ENCODE measurements around the gene WASL. TPM values are rescaled to one million over a fixed set of nuclear protein-coding genes. Genes with fewer than 3 reads are reported as not detected.

The WASL gene
- total and polyA plus RNA-seq, 10 of the 15 experiments (the other 5 are each of a cell fraction or from before 2014, with no cell fraction given) = 2.0 to 6.4 (median 3.5) TPM

DNA sequence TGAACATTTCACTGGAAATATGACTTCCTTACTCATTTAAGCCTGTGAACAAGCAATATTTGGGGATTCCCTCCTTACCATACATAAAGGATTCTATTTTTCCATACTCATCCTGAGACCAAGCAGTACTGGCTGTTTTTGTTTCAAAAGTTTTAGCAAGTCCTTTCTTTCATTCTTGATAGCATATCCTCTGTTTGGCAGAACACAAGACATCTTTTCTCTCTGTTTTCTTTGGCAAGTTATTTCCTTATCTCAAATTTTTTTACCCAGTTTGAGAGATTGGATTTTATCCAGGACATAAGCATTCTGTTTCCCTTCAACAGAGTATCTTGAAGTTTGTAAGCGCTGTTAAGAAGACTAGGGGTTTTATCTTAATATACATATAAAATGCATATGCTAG is 3.0 kb upstream of the WASL start:
- Histone ChIP-seq H3K27ac (ENCODE audit: control insufficient read depth, insufficient read depth) (no peak overlapping the region), H3K4me1 (ENCODE audit: control insufficient read depth, insufficient read depth, low read length) (peaks cover 6% of the 10 kb centered on the region; the same call in 1 of the 2 replicates), H3K36me3 (ENCODE audit: control insufficient read depth in 2 of 2, insufficient read depth in 2 of 2, low read length in 1 of 2) (no peaks in the 10 kb centered on the region), H4K20me1 (ENCODE audit: control insufficient read depth, insufficient read depth) (no peaks in the 10 kb centered on the region), H3K4me2 (ENCODE audit: control insufficient read depth, insufficient read depth) (peak overlapping the region; percentile 22; the same call in 1 of the 2 replicates), H3K4me3 (no peak overlapping the region), H3K9ac (ENCODE audit: control insufficient read depth, insufficient read depth, low read length) (no peak overlapping the region), H2AFZ (ENCODE audit: control insufficient read depth, low read depth, low read length) (no peak overlapping the region), H3K9me3 (replicated peaks; ENCODE audit: control insufficient read depth, insufficient read depth, low read length) (no peaks in the 10 kb centered on the region), H3K79me2 (ENCODE audit: control insufficient read depth, insufficient read depth, low read length) (peaks cover 23% of the 10 kb centered on the region), H3K27me3 (replicated peaks in 1 of 2; ENCODE audit: control insufficient read depth in 2 of 2, insufficient read depth in 2 of 2, low read length in 1 of 2) (no peaks in the 10 kb centered on the region)
- DNase-seq (ENCODE audit: low read depth, low spot score) = no peak
- CTCF ChIA-PET = interaction anchor here (1.4 to 2.0 kb wide), 3 partner anchors 20 to 113 kb away, joined by 3 to 5 read pairs (median 4); no protein-coding TSS in a partner anchor
- TF ChIP-seq, protein P1, sequence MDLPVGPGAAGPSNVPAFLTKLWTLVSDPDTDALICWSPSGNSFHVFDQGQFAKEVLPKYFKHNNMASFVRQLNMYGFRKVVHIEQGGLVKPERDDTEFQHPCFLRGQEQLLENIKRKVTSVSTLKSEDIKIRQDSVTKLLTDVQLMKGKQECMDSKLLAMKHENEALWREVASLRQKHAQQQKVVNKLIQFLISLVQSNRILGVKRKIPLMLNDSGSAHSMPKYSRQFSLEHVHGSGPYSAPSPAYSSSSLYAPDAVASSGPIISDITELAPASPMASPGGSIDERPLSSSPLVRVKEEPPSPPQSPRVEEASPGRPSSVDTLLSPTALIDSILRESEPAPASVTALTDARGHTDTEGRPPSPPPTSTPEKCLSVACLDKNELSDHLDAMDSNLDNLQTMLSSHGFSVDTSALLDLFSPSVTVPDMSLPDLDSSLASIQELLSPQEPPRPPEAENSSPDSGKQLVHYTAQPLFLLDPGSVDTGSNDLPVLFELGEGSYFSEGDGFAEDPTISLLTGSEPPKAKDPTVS (IDR thresholded peaks at IDR 0.05; ENCODE audit: low read depth, low read length) = no peak
- TF ChIP-seq, protein P2, sequence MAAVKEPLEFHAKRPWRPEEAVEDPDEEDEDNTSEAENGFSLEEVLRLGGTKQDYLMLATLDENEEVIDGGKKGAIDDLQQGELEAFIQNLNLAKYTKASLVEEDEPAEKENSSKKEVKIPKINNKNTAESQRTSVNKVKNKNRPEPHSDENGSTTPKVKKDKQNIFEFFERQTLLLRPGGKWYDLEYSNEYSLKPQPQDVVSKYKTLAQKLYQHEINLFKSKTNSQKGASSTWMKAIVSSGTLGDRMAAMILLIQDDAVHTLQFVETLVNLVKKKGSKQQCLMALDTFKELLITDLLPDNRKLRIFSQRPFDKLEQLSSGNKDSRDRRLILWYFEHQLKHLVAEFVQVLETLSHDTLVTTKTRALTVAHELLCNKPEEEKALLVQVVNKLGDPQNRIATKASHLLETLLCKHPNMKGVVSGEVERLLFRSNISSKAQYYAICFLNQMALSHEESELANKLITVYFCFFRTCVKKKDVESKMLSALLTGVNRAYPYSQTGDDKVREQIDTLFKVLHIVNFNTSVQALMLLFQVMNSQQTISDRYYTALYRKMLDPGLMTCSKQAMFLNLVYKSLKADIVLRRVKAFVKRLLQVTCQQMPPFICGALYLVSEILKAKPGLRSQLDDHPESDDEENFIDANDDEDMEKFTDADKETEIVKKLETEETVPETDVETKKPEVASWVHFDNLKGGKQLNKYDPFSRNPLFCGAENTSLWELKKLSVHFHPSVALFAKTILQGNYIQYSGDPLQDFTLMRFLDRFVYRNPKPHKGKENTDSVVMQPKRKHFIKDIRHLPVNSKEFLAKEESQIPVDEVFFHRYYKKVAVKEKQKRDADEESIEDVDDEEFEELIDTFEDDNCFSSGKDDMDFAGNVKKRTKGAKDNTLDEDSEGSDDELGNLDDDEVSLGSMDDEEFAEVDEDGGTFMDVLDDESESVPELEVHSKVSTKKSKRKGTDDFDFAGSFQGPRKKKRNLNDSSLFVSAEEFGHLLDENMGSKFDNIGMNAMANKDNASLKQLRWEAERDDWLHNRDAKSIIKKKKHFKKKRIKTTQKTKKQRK (IDR thresholded peaks at IDR 0.05; ENCODE audit: low read depth, low read length) = no peak
- TF ChIP-seq SIX5 (IDR thresholded peaks at IDR 0.05; ENCODE audit: low read depth, low read length, severe bottlenecking) (no peak), JUNB (IDR thresholded peaks at IDR 0.05) (no peak), EED (IDR thresholded peaks at IDR 0.05; ENCODE audit: low read depth) (no peak), ZBED1 (IDR thresholded peaks at IDR 0.05; ENCODE audit: borderline replicate concordance) (no peak)
- TF ChIP-seq, protein P3, sequence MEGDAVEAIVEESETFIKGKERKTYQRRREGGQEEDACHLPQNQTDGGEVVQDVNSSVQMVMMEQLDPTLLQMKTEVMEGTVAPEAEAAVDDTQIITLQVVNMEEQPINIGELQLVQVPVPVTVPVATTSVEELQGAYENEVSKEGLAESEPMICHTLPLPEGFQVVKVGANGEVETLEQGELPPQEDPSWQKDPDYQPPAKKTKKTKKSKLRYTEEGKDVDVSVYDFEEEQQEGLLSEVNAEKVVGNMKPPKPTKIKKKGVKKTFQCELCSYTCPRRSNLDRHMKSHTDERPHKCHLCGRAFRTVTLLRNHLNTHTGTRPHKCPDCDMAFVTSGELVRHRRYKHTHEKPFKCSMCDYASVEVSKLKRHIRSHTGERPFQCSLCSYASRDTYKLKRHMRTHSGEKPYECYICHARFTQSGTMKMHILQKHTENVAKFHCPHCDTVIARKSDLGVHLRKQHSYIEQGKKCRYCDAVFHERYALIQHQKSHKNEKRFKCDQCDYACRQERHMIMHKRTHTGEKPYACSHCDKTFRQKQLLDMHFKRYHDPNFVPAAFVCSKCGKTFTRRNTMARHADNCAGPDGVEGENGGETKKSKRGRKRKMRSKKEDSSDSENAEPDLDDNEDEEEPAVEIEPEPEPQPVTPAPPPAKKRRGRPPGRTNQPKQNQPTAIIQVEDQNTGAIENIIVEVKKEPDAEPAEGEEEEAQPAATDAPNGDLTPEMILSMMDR (IDR thresholded peaks at IDR 0.05 in 2 of 3, conservative IDR thresholded peaks at IDR 0.05 in 1 of 3; ENCODE audit: control insufficient read depth in 2 of 3, extremely low read depth in 1 of 3, insufficient read depth in 1 of 3, low read depth in 3 of 3, low read length in 3 of 3) = no peak
- POLR2A ChIA-PET = no interaction called here
- RAD21 ChIA-PET (ENCODE audit: unreplicated experiment) = interaction anchor here (0.9 to 2.6 kb wide), 3 partner anchors 47 to 72 kb away, joined by 3 to 8 read pairs (median 4); no protein-coding TSS in a partner anchor
- WGBS (ENCODE audit: insufficient coverage, insufficient replicate concordance, low lambda C conversion rate, missing lambda C conversion rate) = 96% methylated on average over 1 of the region's 1 CpG
- no peak for FAIRE-seq
- no peak for ATAC-seq
- in situ Hi-C loops (cut with MboI) (no loop called here), intact Hi-C loops (cut with micrococcal nuclease; ENCODE audit: unreplicated experiment) (no loop called here)
- no TSS peak for BruUV-seq (replicated peaks)
- SMC1A ChIA-PET (ENCODE audit: uncharacterized antibody, unreplicated experiment) = interaction anchor here (0.9 to 5.6 kb wide), 9 partner anchors 10 to 70 kb away, joined by 3 to 29 read pairs (median 5); no protein-coding TSS in a partner anchor
